SK-N-SH treated with all-trans-retinoic acid at 6 μM for 48 hours (cell line): Measurements from ENCODE around the gene TTLL7.
A peak's percentile ranks its signal among the peaks of the same experiment; 100 is the strongest.

Experiments
- ATAC-seq: fragments of 200-7000 bp; cut with Tn5 transposase; 3 replicates; pipeline ENCODE4 v1.9.1; 2020; ENCODE audit warnings: mild to moderate bottlenecking, moderate library complexity
- ARNTL ChIP-seq: fragments of 450-650 bp; formaldehyde crosslinking; IDR thresholded peaks from 2 replicates; pipeline ENCODE4 v1.5.0; 2020; ENCODE audit warnings: low read depth, mild to moderate bottlenecking, moderate library complexity, borderline replicate concordance
- BACH2 ChIP-seq: fragments of 250-450 bp; sonication (Bioruptor Pico); IDR thresholded peaks from 2 replicates; pipeline ENCODE4 v1.9.0; 2021; ENCODE audit warnings: mild to moderate bottlenecking, borderline replicate concordance
- CREB5 ChIP-seq: fragments of 250-450 bp; sonication (Bioruptor Pico); IDR thresholded peaks from 2 replicates; pipeline ENCODE4 v1.5.1; 2020; ENCODE audit warnings: low read depth, mild to moderate bottlenecking, moderate library complexity
- CSDC2 ChIP-seq: fragments of 250-450 bp; sonication (Bioruptor Pico); IDR thresholded peaks from 2 replicates; pipeline ENCODE4 v1.5.0; 2020; ENCODE audit warnings: mild to moderate bottlenecking, moderate library complexity
- ESRRG ChIP-seq: fragments of 250-450 bp; sonication (Bioruptor Pico); IDR thresholded peaks from 2 replicates; pipeline ENCODE4 v1.6.1; 2021; ENCODE audit warnings: mild to moderate bottlenecking
- GLIS3 ChIP-seq: fragments of 250-450 bp; sonication (Bioruptor Pico); IDR thresholded peaks from 2 replicates; pipeline ENCODE4 v1.5.0; 2020; ENCODE audit warnings: mild to moderate bottlenecking, moderate library complexity
- ISL1 ChIP-seq: fragments of 250-450 bp; sonication (Bioruptor Pico); IDR thresholded peaks from 2 replicates; pipeline ENCODE4 v2.1.2; 2022; ENCODE audit warnings: mild to moderate bottlenecking, moderate library complexity
- OSR1 ChIP-seq: fragments of 250-450 bp; sonication (Bioruptor Pico); IDR thresholded peaks from 2 replicates; pipeline ENCODE4 v1.8.0; 2022; ENCODE audit warnings: moderate library complexity, mild to moderate bottlenecking, inconsistent platforms
- PATZ1 ChIP-seq: fragments of 250-450 bp; sonication (Bioruptor Pico); IDR thresholded peaks from 2 replicates; pipeline ENCODE4 v1.8.0; 2020; ENCODE audit warnings: mild to moderate bottlenecking, moderate library complexity, borderline replicate concordance
- PPARA ChIP-seq: fragments of 250-450 bp; sonication (Bioruptor Pico); IDR thresholded peaks from 2 replicates; pipeline ENCODE4 v1.5.0; 2020; ENCODE audit warnings: mild to moderate bottlenecking, borderline replicate concordance
- RARB ChIP-seq: fragments of 250-450 bp; sonication (Bioruptor Pico); IDR thresholded peaks from 2 replicates; pipeline ENCODE4 v1.8.0; 2021; ENCODE audit warnings: mild to moderate bottlenecking, moderate library complexity
- SNAI2 ChIP-seq: fragments of 250-450 bp; sonication (Bioruptor Pico); IDR thresholded peaks from 2 replicates; pipeline ENCODE4 v1.5.0; 2020; ENCODE audit warnings: mild to moderate bottlenecking, moderate library complexity
- TCF4 ChIP-seq: fragments of 250-450 bp; sonication (Bioruptor Pico); IDR thresholded peaks from 2 replicates; pipeline ENCODE4 v1.8.0; 2021; ENCODE audit warnings: mild to moderate bottlenecking, moderate library complexity, borderline replicate concordance
- TSHZ2 ChIP-seq: fragments of 250-450 bp; sonication (Bioruptor Pico); IDR thresholded peaks from 2 replicates; pipeline ENCODE4 v1.5.0; 2020; ENCODE audit warnings: mild to moderate bottlenecking, moderate library complexity
- ZC3H10 ChIP-seq: fragments of 250-450 bp; sonication (Bioruptor Pico); IDR thresholded peaks from 2 replicates; pipeline ENCODE4 v1.5.1; 2021; ENCODE audit warnings: mild to moderate bottlenecking, moderate library complexity
- ZFP30 ChIP-seq: fragments of 450-650 bp; formaldehyde crosslinking; IDR thresholded peaks from 2 replicates; pipeline ENCODE4 v1.5.0; 2022; ENCODE audit warnings: mild to moderate bottlenecking, moderate library complexity
- ZNF565 ChIP-seq: fragments of 450-650 bp; formaldehyde crosslinking; conservative IDR thresholded peaks from 2 replicates; pipeline ENCODE4 v1.5.0; 2020; ENCODE audit warnings: low read depth, mild to moderate bottlenecking, moderate library complexity
- ZNF70 ChIP-seq: fragments of 450-650 bp; formaldehyde crosslinking; IDR thresholded peaks from 2 replicates; pipeline ENCODE4 v1.5.0; 2020; ENCODE audit warnings: mild to moderate bottlenecking, moderate library complexity
- ZNF8 ChIP-seq: fragments of 450-650 bp; formaldehyde crosslinking; IDR thresholded peaks from 2 replicates; pipeline ENCODE4 v1.5.0; 2020; ENCODE audit warnings: mild to moderate bottlenecking, moderate library complexity
- TF ChIP-seq, protein P1 (sequence below): fragments of 250-450 bp; sonication (Bioruptor Pico); IDR thresholded peaks from 2 replicates; pipeline ENCODE4 v1.5.1; 2021; ENCODE audit warnings: mild to moderate bottlenecking, moderate library complexity
- TF ChIP-seq, protein P2 (sequence below): fragments of 250-450 bp; sonication (Bioruptor Pico); IDR thresholded peaks from 2 replicates; pipeline ENCODE4 v1.8.0; 2021; ENCODE audit warnings: low read depth, mild to moderate bottlenecking, moderate library complexity, borderline replicate concordance

Gene TTLL7

DNA sequence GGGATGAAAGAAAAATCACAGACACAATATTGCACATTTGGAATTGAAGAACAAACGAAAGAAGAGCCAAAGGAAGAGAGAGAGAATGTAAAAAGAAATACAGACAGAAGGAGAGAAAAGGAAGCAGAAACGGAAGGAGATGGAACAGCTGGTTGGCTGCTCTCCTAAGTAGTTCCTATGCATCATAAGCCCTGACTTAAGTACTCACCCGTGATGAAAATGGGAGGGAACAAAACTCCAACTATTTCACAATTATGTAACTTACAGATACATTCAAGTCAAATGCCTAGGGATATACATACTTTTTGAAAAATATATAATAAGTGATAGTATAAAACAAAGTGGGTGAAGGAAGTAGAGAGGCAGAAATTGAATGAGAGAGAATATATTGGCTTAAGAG lies 88.5 kb downstream of the TTLL7 start:
- TF ChIP-seq ZNF565 (no peak), RARB (no peak), TCF4 (no peak), ARNTL (CRISPR knock-in tag) (no peak), ISL1 (no peak), CSDC2 (CRISPR knock-in tag) (no peak), GLIS3 (no peak), OSR1 (CRISPR knock-in tag) (no peak), PATZ1 (CRISPR knock-in tag) (no peak), BACH2 (CRISPR knock-in tag) (no peak), ZNF8 (CRISPR knock-in tag) (no peak), CREB5 (no peak), TSHZ2 (no peak), PPARA (CRISPR knock-in tag) (no peak), ZC3H10 (CRISPR knock-in tag) (no peak), ESRRG (CRISPR knock-in tag) (no peak), ZFP30 (no peak), SNAI2 (CRISPR knock-in tag) (no peak)
- TF ChIP-seq, protein P1, sequence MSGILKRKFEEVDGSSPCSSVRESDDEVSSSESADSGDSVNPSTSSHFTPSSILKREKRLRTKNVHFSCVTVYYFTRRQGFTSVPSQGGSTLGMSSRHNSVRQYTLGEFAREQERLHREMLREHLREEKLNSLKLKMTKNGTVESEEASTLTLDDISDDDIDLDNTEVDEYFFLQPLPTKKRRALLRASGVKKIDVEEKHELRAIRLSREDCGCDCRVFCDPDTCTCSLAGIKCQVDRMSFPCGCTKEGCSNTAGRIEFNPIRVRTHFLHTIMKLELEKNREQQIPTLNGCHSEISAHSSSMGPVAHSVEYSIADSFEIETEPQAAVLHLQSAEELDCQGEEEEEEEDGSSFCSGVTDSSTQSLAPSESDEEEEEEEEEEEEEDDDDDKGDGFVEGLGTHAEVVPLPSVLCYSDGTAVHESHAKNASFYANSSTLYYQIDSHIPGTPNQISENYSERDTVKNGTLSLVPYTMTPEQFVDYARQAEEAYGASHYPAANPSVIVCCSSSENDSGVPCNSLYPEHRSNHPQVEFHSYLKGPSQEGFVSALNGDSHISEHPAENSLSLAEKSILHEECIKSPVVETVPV (CRISPR knock-in tag) = no peak
- TF ChIP-seq, protein P2, sequence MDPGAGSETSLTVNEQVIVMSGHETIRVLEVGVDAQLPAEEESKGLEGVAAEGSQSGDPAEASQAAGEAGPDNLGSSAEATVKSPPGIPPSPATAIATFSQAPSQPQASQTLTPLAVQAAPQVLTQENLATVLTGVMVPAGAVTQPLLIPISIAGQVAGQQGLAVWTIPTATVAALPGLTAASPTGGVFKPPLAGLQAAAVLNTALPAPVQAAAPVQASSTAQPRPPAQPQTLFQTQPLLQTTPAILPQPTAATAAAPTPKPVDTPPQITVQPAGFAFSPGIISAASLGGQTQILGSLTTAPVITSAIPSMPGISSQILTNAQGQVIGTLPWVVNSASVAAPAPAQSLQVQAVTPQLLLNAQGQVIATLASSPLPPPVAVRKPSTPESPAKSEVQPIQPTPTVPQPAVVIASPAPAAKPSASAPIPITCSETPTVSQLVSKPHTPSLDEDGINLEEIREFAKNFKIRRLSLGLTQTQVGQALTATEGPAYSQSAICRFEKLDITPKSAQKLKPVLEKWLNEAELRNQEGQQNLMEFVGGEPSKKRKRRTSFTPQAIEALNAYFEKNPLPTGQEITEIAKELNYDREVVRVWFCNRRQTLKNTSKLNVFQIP (CRISPR knock-in tag) = no peak
- ATAC-seq = no peak

- TF ChIP-seq ZNF70 (CRISPR knock-in tag) = no peak
Measured at GRCh38 chr1:83909687-83910086, 89.2 kb downstream of the TTLL7 start.

DNA sequence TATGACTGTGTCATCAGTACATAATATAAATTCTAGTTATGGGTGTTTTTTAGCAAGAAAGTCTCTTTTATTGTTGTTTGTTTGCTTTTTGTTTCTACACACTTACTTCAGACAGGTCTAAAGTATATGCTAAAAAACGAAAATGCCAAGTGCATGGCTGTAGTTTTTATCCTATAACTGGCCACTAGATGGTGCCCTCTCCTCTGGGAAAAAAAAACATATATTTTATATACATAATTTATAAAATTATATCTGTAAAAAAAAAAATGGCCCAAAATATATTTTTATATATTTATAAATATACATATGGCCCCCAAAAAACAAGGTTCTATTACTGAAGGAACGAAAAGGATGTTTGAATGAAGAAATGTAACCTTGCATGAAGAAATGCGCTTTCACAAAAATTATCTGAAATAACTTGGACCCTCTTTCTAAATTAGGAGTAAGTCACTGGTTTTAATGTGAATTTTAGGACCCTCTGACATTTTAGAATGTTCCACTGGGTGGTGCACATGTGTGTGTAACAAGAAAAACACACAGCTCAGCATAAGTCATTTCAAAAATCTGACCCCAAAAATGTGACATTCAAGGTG lies 93.5 kb downstream of the TTLL7 start:
- no peak for TF ChIP-seq GLIS3
- TF ChIP-seq ZNF8 (CRISPR knock-in tag) = no peak
- ATAC-seq = no peak

More at GRCh38 chr1:83909687-83910086, 89.2 kb downstream of the TTLL7 start:
- no peak for ATAC-seq

- ATAC-seq = peak; percentile 53; the same call in 2 of the 3 replicates
- no peak for TF ChIP-seq ZNF565
Measured at GRCh38 chr1:83901547-83902155, 97.3 kb downstream of the TTLL7 start.
